ENCODE results near the gene MTHFD1L.

MTHFD1L gene

DNA sequence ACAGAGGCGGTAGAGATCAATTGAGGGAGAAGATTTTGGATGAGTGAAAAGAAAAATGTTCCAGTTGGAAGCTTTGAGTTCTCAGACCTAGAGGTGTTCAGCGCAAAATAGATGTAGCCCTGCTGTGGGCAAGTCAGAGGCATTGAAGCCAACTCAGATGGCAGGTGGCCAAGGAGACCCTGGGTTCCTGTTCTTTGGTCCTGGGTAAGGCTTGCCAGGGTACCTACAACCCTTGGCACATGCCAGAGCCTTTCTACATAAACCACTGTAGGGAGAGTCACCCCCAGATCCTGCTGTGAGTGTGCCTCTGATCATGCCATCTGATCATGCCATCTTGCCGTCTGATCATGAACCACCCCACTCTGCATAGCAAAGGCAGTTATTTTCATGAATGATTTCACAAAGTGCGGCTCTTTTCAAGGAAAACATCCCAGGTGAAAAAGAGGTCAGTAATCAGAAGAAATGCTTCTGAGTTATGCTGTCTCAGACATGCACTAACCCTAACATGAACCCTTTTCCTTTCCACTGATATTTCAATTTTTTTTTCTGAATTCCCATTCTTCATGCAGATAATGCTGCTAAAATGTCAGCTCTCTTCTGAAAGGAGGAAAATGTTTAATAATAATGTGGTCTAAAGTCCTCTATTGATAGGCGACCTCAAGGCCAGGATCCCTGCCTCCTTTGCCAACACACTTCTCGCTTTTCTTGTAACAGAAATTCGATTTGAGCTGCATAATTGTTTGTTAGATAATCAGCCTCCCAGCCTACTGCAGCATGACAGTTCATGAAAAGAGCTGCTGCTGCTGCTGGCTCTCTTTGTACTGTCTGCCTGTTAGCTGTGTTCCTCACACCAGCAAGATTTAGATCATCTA is 153.6 kb downstream of the MTHFD1L start:
- peak; percentile 48 for DNase-seq

DNA sequence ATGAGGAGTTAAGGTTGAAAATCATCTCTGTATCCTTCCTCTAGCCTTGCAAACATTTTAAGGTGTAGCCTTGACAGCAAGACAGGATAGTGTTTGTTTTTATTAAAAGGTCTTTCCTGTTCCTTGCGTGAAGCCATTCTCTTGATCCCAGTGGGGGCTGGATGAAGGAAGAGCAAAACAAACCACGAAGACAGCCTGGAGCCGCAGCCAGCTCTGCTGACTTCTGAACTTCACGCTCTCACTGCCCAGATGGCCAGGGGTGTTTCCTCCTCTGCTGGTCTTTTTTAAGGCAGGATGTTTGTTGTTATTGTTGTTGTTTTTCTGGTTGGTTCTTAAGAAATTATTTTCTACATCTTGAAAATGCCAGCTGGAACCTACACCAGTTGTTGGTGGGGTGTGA is 156.4 kb downstream of the MTHFD1L start:
- peak; percentile 29 for DNase-seq

DNA sequence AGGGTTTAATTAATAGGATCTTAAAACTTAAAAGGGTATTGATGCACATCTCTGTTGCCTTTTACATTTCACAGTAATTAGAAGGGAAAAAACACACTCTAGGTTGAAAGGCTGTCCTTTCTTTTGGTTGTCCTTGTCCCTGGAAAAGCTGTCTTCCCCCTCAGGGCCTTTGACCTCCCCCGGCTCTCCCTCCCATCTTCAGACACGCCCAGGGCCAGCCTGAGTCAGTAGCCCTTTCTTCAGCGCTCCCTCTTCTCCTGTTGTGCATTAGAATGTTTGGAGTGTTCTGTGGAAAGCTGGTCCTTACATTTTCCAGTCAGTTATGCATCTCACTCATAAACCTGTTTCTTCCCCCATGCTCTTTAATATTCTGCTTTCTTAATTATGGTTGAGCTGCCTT is 157.0 kb downstream of the MTHFD1L start:
- no peak for DNase-seq

DNA sequence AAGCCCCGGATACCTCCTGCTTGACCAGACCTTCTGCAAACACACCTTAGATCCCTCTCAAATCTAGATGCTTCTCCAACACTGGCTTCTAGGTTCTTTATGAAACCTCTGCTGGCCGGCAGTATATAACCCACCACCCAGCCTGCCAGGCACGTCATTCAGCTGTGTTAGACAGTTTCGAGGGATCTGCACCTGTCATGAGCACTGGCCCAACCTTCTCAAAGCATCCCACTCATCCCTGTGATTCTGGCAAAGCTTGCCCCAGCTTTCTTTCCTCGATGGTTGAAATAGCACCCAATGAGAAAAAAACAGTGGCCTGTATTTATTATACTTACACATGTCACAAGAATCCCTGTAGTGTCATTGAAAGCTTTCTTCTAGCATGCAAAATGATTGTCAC is 157.8 kb downstream of the MTHFD1L start:
- DNase-seq = no peak

DNA sequence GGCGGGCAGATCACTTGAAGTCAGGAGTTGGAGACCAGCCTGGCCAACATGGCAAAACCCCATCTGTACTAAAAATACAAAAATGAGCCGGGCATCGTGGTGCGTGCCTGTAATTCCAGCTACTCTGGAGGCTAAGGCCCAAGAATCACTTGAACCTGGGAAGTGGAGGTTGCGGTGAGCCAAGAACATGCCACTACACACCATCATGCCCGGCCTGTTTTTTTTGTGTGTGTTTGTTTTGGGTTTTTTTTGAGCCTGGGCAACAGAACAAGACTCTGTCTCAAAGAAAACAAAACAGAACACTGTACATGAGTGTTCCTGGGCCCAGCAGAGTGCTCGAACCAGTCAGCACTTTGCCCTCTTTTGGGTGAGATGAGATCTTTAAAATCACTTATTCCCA is 159.1 kb downstream of the MTHFD1L start:
- DNase-seq = no peak

DNA sequence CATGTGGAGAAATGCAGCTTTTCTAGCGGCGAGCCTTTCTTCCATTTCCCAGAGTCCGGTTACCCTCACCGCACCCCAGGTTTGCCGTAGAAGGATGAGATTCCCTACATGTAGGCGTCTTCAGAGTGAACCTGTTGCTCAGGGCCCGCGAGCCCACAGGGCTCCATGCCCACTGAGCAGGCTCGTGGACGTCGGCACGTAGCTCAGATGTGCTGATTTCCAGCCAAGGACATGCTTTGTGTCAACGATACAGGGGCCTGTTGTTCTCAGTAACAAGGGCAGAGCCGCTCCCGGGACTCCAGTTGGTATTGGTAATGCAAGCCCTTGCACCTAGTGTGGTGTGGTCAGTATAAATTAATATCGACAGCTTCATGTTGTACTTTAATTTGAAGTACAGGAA is 159.6 kb downstream of the MTHFD1L start:
- no peak for DNase-seq

DNA sequence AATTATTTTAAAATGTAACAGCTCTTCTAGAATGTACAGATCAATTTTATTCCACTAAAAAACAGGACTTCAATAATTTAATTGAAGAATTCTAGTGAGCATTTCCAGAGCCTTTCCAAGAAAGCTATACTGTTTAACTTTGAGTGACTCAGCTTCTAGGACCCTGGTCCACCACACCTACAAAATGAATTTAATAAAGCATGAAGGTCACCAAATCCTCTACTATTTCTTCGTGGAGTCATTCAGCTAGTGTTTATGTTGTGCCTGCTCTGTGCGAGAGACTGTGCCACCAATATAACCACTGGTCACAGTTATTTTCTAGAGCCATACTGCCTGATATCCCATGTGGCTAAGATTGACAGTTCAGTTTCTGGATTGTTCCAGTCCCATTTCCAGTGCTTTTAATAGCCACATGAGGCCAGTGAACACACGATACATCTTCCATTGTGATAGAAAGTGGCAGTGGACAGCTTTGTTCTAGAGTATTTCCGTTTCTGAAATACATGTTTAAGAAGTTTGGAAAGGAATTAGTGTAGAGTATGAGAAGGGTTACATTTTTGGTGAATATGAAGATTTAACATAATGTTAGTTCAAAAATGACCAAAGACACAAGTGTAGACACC is 160.7 kb downstream of the MTHFD1L start:
- DNase-seq = no peak

DNA sequence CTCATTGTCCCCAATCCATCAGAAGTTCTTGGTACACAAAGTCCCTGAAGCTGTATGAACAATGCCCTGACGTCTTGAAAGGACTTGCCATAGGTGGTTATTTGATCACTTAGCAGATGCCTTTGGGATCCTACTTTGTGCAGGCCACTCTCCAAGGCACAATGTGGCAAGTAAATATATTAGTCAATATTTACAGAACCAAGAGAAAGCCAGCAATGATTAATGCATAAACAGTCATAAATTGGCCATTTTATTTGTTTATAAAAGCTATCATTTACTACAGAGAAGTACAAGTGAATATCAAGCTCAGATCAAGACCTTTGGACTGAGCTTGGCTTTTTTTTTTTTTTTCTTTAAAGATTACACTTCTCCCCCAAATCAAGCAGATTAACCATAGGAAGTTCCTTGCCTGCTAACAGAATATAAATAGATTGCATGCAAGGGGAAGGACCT is 161.8 kb downstream of the MTHFD1L start:
- no peak for DNase-seq

DNA sequence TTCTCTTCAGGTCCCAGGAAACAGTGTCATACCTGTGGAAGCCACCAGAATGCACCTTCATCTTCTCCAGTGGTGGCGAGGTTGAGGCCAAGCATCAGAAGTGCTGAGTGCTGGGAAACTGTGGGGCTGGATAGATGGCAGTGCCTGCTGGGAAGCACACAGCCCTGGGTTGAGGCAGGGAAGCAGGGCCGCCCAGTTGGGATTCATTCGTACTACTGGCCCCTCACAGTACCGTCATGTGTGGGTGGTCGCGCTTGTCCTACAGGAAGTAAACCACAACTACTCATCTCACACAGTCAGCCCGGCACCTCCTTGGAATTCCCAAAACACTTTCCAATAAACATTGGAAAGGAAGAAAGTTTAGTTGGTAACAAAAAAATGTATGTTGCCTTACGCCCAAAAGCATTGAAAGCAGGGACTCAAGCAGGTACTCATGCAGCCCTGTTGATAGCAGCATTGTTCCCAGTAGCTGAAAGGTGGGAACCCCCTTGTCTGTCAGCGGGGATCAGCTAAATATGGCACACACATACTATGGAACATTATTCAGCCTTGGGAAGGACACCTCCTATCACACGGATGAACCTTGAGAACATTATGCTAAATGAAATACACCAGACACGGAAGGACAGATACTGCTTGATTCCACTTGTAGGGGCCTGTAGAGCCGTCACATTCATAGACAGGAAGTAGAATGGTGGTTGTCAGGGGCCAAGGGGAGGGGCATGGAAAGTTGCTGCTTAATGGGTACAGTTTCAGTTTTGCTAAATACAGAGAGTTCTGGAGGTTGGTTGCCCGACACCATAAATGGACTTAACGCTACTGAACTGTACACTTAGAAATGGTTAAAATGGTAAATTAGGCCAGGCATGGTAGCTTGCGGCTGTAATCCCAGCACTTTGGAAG is 162.7 kb downstream of the MTHFD1L start:
- no peak for DNase-seq

DNA sequence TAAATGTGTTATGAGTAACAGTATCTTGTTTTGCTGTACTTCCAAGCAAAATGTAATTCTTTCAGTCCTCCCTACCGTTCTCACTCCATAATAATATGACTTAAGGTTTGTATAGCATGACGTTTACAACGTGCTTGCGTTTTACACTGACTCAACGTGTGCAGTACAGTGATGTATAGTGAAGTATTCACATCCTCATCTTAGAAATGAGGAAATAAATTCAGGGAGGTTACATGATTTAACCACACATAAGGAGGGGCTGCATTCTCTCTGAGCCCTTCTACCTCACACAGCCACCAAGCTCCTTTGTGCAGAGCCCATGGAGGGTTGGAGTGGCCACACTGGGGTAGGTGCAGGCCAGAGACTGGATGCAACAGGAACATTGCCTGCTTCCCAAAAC is 164.5 kb downstream of the MTHFD1L start:
- DNase-seq = no peak

DNA sequence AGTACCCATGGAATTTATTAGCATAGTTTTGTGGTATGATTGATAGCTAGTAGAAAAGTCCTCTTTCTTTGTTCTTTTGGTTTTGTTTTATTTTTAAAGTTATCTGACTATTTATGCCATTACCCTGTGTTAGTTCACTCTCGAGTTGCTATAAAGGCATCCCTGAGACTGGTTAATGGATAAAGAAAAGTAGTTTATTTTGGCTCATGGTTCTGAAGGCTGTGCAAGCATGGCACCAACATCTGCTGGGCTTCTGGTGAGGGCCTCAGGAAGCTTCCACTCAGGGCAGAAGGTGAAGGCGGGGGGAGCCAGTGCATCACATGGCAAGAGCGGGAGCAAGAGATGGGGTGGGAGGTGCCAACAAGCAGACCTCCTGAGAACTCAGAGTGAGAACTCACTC is 166.5 kb downstream of the MTHFD1L start:
- no peak for DNase-seq

DNA sequence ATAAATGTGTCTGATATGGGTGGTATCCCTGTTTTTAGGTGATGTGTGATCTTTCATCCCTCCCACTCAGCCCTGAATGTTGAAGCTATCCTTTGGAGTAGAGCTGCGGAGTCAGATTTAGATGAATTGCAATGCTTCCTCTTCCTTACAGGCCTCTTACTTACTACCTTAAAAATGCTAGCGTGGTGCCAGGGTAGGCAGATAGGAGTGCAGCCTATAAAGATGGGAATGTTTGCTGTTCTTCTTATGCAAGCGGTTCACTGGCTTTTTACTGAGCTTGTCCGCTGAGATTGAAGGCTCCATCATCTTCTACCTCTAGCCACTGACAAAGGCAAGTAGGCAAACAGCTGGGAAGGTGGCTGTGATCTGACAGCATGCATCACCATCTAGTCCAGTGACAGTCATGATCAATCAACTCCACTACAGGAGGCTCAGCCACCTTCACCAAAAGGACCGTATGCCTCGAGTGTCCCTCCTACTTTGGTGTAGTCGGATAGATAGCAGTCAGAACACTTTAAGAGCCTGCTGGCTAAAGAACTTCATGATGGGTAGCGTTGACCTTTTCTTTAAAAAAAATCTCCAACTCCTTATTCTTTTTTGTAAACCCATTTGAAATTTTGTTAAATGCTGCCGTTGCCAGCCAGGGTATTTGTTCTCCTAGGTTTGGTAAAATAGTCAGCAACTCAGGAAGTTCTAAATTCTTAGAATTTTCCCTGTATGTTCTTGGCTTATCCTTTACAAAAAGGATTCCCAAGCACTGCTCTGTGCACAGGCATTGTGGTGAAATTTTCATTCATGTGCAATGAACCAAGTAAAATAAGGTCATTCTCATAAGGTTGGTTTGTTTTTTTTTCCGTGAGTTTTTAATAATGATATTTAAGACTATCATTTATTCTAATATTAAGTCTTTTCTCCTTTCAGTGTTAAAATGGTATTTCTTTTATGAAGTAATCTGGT is 169.6 kb downstream of the MTHFD1L start:
- DNase-seq = peak; percentile 39

DNA sequence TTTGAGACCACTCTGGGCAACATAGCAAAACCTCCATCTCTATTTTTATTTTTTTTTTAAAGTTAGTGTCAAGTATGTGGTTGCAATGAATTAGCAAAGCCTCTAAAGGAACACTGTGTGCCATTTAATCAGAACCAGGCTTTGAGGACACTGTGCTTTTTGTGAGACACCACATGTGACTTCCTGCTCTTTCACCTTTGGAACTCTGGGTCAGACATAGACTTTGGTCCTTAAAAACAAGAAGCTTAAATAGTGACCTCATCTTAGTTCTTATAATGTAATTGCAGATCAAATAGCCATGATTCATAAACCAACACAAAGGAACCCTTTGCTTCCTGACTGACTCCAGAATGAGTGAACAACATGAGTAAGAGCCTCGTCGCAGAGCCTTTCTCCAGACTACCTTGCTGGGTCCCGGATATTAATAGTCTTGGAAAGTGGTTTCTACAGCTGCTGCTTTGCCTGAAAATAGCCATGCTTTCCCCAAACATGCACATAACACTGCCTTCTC is 170.8 kb downstream of the MTHFD1L start:
- peak; percentile 96 for DNase-seq

DNA sequence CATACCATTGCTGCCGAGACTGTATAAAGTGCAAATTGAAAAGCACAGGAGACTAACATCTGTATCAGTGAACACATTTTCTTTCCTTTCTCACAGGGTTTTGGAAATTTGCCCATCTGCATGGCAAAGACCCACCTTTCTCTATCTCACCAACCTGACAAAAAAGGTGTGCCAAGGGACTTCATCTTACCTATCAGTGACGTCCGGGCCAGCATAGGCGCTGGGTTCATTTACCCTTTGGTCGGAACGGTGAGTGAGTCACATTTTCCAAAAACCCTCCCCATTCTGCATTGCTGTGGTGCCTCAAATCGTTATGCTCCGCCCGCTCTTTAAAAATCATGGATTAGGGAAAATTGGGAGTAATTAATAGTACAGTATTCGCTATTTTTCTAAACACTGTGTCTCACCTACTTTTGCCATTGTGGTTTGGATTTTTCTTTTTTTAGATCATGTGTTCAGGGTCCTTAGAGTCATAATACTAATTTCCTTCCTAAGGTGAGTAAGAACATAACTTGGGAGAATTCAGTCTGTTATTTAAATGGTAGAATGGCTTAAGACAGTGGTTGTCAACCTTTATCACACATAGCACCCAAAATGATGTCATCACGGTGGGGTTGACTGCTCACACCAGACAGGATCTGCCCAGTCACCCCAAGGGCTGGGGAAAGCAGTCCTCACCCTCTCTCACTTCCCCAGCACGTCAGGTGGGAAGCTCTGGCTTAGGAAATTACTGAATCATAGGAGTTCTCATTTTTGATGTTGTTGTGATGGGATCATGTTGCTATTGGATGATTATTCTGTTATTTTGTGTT is 171.6 kb downstream of the MTHFD1L start:
- peak; percentile 94 for DNase-seq

DNA sequence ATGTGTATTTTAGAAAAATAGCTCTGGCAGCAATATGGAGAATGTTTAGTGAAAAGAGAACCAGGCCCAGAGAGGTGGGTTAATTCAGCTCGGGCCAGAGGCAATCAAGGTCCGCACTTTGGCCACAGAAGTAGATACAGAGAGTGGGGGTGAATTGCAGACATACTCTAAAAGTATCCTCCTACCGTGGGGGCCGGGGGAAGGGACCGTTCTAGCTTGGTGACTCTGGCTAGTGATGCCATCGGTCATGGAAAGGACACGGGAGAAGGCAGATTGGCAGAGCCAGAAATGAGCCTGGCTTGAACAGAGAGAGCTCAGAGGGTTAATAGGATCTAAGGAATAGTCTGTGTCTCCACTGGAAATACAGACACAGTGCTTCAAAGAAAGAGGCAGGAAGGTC is 173.1 kb downstream of the MTHFD1L start:
- DNase-seq = no peak

DNA sequence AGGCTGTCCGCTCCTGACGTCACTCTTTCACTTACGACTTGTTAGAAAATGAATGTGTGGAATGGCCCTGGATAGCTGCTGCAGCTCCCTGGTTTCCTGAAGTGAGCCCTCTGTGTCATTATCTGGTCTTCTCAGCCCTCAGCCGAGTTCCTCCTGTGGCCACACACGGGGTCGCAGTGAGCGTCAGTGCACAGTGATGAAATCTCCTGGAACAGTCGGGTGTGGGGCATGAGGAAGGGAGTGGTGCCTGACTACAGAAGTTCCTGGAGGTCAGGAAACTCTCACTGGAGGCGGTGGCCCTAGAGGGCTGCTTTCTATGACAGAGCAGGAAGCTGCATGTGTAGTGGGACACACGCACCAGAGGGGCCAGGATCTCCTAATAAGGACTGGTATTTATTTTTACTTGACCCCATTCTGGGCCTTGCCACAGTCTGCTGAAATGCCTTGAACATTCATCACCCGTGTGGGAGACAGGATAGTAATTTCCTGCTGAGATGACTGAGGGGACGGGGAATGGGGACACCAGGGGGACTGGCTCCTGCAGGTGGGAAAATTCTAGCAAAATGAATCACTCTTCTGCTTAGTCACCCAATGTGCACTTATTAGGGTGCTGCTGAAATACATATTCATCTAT is 175.5 kb downstream of the MTHFD1L start:
- DNase-seq = peak; percentile 97

DNA sequence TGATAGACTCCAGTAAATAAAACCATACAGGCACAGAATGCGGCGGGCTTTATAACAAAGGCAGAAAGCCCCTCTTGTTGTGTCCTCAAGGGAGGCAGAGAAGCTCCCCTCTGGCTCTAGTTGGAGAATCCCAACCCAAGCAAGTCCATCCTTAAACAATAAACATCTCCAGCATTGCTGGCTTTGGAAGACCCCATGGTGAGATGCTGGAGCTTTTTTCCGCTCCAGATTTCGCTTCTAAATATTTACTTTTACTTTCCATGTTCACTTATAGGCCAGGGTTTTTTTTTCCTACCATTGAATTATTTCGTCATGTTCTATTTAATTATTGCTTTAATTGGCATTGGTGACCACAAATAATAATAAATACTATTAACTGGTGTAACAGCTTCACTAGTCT is 176.2 kb downstream of the MTHFD1L start:
- no peak for DNase-seq

DNA sequence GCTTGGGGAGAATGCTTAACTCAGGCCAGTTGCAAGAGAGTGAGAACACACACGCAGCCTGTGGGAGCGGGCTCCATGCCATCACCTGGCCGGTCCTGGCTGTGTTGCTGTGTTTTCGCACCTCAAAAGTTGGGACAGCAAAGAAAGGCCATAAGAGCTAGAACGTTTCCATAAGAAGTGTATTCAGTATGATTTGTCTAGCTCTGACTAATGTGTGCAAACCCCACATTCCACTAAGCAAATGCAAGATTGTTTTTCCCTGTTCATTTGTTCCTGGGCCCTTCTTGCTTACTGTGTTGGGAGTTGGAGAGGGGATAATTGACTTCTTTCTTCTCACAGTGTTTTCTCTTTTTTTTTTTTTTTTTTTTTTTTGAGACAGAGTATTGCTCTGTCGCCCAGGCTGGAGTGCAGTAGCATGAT is 177.4 kb downstream of the MTHFD1L start:
- peak; percentile 40 for DNase-seq

DNA sequence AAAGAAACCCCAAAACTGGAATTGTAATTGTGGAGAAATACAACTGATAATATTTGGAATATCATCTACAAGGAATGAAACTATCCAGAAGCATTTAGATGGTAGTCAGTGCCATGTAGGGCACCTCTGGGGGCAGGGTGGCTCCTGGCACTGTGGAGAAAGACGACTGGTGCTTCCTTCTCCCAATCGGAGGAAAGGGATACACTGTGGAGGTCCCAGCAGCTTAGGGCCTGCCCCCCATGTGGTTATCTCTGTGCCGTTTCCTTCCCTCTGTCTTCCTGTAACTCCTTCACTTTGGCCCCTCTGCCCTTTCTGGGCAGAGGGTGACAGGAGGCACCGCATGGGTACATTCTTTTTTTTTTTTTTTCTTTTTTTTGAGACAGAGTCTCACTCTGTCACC is 178.4 kb downstream of the MTHFD1L start:
- DNase-seq = no peak

Measured in kidney glomerular epithelial cell (primary cell).